HUES64 (cell line): ENCODE results near the gene RAD51AP1.
"Not testable (repeated sequence)": the region's sequence is repeated elsewhere in the genome, so short reads cannot be mapped to it uniquely, and the experiment has no call there.

Experiments
- H3K27ac ChIP-seq: 2 replicates; pipeline ENCODE4 v1.7.0; 2013; ENCODE audit warnings: low read depth, low read length, inconsistent platforms
- H3K27me3 ChIP-seq: 2 replicates; pipeline ENCODE4 v1.6.1; 2013; ENCODE audit warnings: mild to moderate bottlenecking, low read length; ENCODE audit not compliant: insufficient read depth
- H3K36me3 ChIP-seq: 2 replicates; pipeline ENCODE4 v1.6.1; 2013; ENCODE audit warnings: mild to moderate bottlenecking, low read length; ENCODE audit not compliant: insufficient read depth
- H3K4me1 ChIP-seq: 2 replicates; pipeline ENCODE4 v1.6.1; 2013; ENCODE audit warnings: mild to moderate bottlenecking, low read length, moderate library complexity; ENCODE audit not compliant: insufficient read depth
- H3K4me3 ChIP-seq: 2 replicates; pipeline ENCODE4 v1.5.1; 2013; ENCODE audit warnings: mild to moderate bottlenecking, low read length, moderate library complexity
- H3K9ac ChIP-seq: 2 replicates; pipeline ENCODE4 v1.6.1; 2013; ENCODE audit warnings: mild to moderate bottlenecking, low read depth, low read length
- H3K9me3 ChIP-seq: 2 replicates; pipeline ENCODE4 v1.6.1; 2013; ENCODE audit warnings: low read depth, low read length; ENCODE audit not compliant: insufficient read depth
- WGBS: fragments of 150-250, 120-280 bp; methylation state at CpG from one replicate; pipeline ENCODE4 v1.1.7; 2013; ENCODE audit warnings: missing lambda C conversion rate; 5-methylcytosine and 5-hydroxymethylcytosine counted together

The RAD51AP1 gene

GRCh38 chr12:4518106-4518728 is 20.5 kb upstream of the RAD51AP1 start:
- WGBS, result 95% methylated on average over 4 of the region's 5 CpGs
- H3K4me1 ChIP-seq, result no peaks in the 10 kb centered on the region; the same call in 1 of the 2 replicates
- no peak overlapping the region for H3K9ac ChIP-seq
- peaks cover 36% of the 10 kb centered on the region for H3K36me3 ChIP-seq
- H3K9me3 ChIP-seq, result no peaks in the 10 kb centered on the region
- H3K27me3 ChIP-seq, result no peaks in the 10 kb centered on the region
- no peak overlapping the region for H3K27ac ChIP-seq
- H3K4me3 ChIP-seq, result no peak overlapping the region

GRCh38 chr12:4523443-4523842 is 15.2 kb upstream of the RAD51AP1 start:
- 91% methylated on average over 6 of the region's 7 CpGs for WGBS
- not testable (repeated sequence) for H3K9me3 ChIP-seq

GRCh38 chr12:4526923-4527546 is 11.7 kb upstream of the RAD51AP1 start:
- Histone ChIP-seq H3K9me3 (no peaks in the 10 kb centered on the region), H3K27me3 (no peaks in the 10 kb centered on the region), H3K4me1 (no peaks in the 10 kb centered on the region), H3K27ac (no peak overlapping the region), H3K4me3 (no peak overlapping the region), H3K36me3 (peaks cover 56% of the 10 kb centered on the region; the same call in 1 of the 2 replicates), H3K9ac (no peak overlapping the region)
- no CpG with 5 or more reads among the region's 2 CpGs for WGBS

More at GRCh38 chr12:4523443-4523842, 15.2 kb upstream of the RAD51AP1 start:
- not testable (repeated sequence) for H3K4me1 ChIP-seq, H3K4me3 ChIP-seq, H3K9ac ChIP-seq, H3K27me3 ChIP-seq, H3K27ac ChIP-seq
- H3K36me3 ChIP-seq, result peaks cover 43% of the 10 kb centered on the region; the same call in 1 of the 2 replicates

GRCh38 chr12:4530160-4530559 is 8.5 kb upstream of the RAD51AP1 start:
- H3K27me3 ChIP-seq, result no peaks in the 10 kb centered on the region
- peaks cover 51% of the 10 kb centered on the region for H3K36me3 ChIP-seq
- no peaks in the 10 kb centered on the region for H3K4me1 ChIP-seq
- 86% methylated on average over 1 of the region's 1 CpG for WGBS
- H3K9me3 ChIP-seq, result no peaks in the 10 kb centered on the region
- H3K4me3 ChIP-seq, result no peak overlapping the region
- H3K9ac ChIP-seq, result no peak overlapping the region
- no peak overlapping the region for H3K27ac ChIP-seq

- Histone ChIP-seq H3K4me1 (no peaks in the 10 kb centered on the region), H3K27me3 (no peaks in the 10 kb centered on the region), H3K27ac (no peak overlapping the region), H3K36me3 (peaks cover 44% of the 10 kb centered on the region), H3K9ac (no peak overlapping the region), H3K4me3 (no peak overlapping the region), H3K9me3 (no peaks in the 10 kb centered on the region)
- WGBS, result 92% methylated on average over 5 of the region's 6 CpGs
These were observed 7.6 kb upstream of the RAD51AP1 start for GRCh38 chr12:4530982-4531586.

- H3K9ac ChIP-seq, result no peak overlapping the region
- H3K9me3 ChIP-seq, result no peaks in the 10 kb centered on the region
- WGBS, result 93% methylated on average over 4 of the region's 4 CpGs
- no peaks in the 10 kb centered on the region for H3K27me3 ChIP-seq
- H3K4me1 ChIP-seq, result peaks cover 9% of the 10 kb centered on the region; the same call in 1 of the 2 replicates
- H3K27ac ChIP-seq, result no peak overlapping the region
- H3K4me3 ChIP-seq, result no peak overlapping the region
- peaks cover 24% of the 10 kb centered on the region for H3K36me3 ChIP-seq
These were observed 3.6 kb upstream of the RAD51AP1 start for GRCh38 chr12:4535092-4535491.

GRCh38 chr12:4535871-4536270 is 2.8 kb upstream of the RAD51AP1 start:
- no peak overlapping the region for H3K9ac ChIP-seq

GRCh38 chr12:4539167-4539870 is 629 bp downstream of the RAD51AP1 start:
- H3K4me1 ChIP-seq, result peaks cover 11% of the 10 kb centered on the region; the same call in 1 of the 2 replicates
- H3K27ac ChIP-seq, result peak overlapping the region; percentile 90
- no peaks in the 10 kb centered on the region for H3K9me3 ChIP-seq
- WGBS, result 25% methylated on average over 12 of the region's 16 CpGs
- peak overlapping the region; percentile 91 for H3K9ac ChIP-seq
- no peaks in the 10 kb centered on the region for H3K27me3 ChIP-seq
- H3K36me3 ChIP-seq, result peaks cover 26% of the 10 kb centered on the region
- peak overlapping the region; percentile 81 for H3K4me3 ChIP-seq

More at GRCh38 chr12:4535871-4536270, 2.8 kb upstream of the RAD51AP1 start:
- Histone ChIP-seq H3K4me1 (peaks cover 11% of the 10 kb centered on the region; the same call in 1 of the 2 replicates), H3K27me3 (no peaks in the 10 kb centered on the region), H3K36me3 (peaks cover 24% of the 10 kb centered on the region), H3K9me3 (no peaks in the 10 kb centered on the region), H3K27ac (no peak overlapping the region), H3K4me3 (no peak overlapping the region)
- 87% methylated on average over 2 of the region's 2 CpGs for WGBS

GRCh38 chr12:4540170-4540569 is 1.5 kb downstream of the RAD51AP1 start:
- peak overlapping the region; percentile 91; the same call in 1 of the 2 replicates for H3K9ac ChIP-seq
- peaks cover 11% of the 10 kb centered on the region; the same call in 1 of the 2 replicates for H3K4me1 ChIP-seq
- H3K27me3 ChIP-seq, result no peaks in the 10 kb centered on the region
- H3K9me3 ChIP-seq, result no peaks in the 10 kb centered on the region
- WGBS, result 96% methylated on average over 3 of the region's 3 CpGs
- no peak overlapping the region for H3K27ac ChIP-seq
- H3K36me3 ChIP-seq, result peaks cover 35% of the 10 kb centered on the region
- peak overlapping the region; percentile 81 for H3K4me3 ChIP-seq

- H3K27ac ChIP-seq, result no peak overlapping the region
- no peak overlapping the region for H3K9ac ChIP-seq
- WGBS, result 94% methylated on average over 2 of the region's 2 CpGs
- no peak overlapping the region for H3K4me3 ChIP-seq
- H3K36me3 ChIP-seq, result peaks cover 40% of the 10 kb centered on the region
- H3K4me1 ChIP-seq, result peaks cover 11% of the 10 kb centered on the region; the same call in 1 of the 2 replicates
- no peaks in the 10 kb centered on the region for H3K27me3 ChIP-seq
- H3K9me3 ChIP-seq, result no peaks in the 10 kb centered on the region
These were observed 1.9 kb downstream of the RAD51AP1 start for GRCh38 chr12:4540638-4541037.

- peaks cover under 1% of the 10 kb centered on the region for H3K4me1 ChIP-seq
- no peak overlapping the region for H3K4me3 ChIP-seq
- no peak overlapping the region for H3K27ac ChIP-seq
- peaks cover 85% of the 10 kb centered on the region for H3K36me3 ChIP-seq
- no peak overlapping the region for H3K9ac ChIP-seq
- H3K9me3 ChIP-seq, result no peaks in the 10 kb centered on the region
- whole genome bisulfite sequencing, result 93% methylated on average over 1 of the region's 1 CpG
- H3K27me3 ChIP-seq, result no peaks in the 10 kb centered on the region
These were observed 6.5 kb downstream of the RAD51AP1 start for GRCh38 chr12:4545195-4545594.
